ENCODE data around the gene VAT1.
"Not testable (repeated sequence)": the region's sequence is repeated elsewhere in the genome, so short reads cannot be mapped to it uniquely, and the experiment has no call there.

VAT1 gene

DNA sequence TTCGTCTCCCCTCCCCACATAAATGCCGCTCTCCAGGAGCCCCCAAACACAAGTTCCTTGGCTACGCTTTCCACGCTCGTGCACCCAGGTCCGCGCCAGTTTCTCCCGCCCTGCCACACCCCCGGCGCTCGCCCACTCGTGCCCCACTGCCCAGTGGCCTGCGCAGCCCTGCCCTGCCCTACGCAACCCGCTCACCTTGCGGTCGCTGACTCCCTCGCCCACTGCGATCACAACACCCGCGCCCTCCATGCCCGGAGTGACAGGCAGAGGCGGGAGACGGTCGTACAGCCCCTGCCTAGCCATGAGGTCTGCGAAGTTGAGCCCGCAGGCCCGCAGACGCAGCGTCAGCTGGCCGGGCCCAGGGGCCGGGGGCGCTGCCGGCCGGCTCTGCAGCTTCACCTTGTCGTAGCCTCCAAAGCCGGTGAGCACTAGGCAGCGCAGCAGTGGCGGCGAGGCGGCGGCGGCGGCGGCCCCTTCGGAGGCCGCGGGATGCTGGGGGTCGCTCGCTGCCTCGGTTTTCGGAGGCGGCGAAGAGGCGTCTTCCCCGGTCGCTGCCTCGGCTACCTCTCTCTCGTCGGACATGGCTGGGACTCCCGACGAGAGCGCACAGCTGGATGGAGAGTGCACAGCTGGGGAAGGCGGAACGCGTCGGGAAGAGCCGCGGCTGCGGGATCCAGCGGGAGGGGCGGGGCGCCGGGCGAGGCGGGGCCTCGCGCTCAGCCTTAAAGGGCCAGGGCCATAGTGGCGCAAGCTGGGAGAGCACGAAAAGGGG, at the start of gene VAT1:
Gene VAT1, minus strand, starts transcription at position 645 of the 772 bp plus-strand sequence. Its CDS starts 63 bp downstream, at position 582.
- FAIRE-seq, result no peak
- peak; percentile 54 for DNase-seq (ENCODE audit: low spot score)

DNA sequence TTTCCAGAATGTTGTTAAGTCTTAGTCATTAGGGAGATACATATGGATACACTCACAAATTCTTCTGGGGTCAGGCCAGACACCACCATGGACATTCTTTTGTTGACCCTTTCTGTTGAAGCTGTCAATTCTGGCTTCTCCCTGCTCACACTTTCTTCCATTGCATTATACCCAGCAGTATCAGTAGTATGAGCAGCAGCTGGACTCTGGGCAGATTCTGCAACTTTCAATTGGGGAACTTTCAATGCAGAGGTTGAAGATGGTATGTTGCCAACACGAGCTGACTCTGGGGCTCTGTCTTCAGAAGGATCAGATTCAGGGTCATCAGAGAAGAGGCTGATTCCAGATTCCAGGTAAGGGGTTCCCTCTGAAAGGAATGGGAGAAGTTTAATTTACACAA, 48.7 kb upstream of the VAT1 start:
- FAIRE-seq (no peak), DNase-seq (ENCODE audit: low spot score) (no peak)

DNA sequence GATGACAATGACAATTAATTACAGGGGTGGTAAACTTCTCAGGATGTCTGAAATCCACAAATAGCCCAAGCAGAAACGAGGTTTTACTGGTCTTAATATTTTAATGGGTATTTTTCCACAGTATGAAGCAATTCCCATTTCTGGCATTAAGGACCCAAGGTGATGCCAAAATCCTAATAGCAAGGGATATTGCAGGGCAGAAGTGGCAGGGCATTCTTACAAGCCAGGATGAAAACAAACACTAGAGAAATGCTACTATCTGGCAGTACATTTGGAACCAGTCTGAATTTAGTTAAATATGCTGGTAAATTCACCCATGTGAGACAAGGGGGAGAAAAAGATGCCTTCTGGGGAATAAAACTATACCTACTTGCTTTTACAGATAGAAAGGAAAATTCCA, 48.1 kb upstream of the VAT1 start:
- FAIRE-seq, result no peak

DNA sequence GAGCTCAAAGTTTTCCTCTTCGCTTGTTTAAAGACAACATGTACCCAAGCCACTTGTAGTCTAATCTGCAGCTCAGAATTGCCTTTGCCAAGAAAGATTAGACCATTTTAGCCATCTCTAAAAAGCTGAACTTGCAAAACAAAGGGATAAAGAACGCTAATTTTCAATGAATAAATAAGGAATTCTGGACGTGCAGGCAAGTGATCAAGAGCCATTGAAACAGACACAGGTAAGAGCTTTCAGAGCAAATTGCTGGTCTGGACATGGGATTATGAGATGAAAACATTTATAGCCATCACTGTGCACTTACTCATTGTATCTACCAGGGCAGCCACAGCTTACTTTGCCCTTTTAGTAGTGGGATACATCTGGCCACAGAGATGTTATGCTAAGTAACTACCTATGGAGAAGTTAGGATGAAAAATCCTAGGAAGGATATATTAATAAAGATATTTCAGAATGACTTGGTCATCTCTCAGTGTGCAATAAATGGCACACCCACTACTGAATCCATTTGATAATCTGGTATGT, 47.2 kb upstream of the VAT1 start:
- DNase-seq (ENCODE audit: low spot score) (no peak), FAIRE-seq (no peak)

More for the DNA sequence above, 48.1 kb upstream of the VAT1 start:
- no peak for DNase-seq (ENCODE audit: low spot score)

DNA sequence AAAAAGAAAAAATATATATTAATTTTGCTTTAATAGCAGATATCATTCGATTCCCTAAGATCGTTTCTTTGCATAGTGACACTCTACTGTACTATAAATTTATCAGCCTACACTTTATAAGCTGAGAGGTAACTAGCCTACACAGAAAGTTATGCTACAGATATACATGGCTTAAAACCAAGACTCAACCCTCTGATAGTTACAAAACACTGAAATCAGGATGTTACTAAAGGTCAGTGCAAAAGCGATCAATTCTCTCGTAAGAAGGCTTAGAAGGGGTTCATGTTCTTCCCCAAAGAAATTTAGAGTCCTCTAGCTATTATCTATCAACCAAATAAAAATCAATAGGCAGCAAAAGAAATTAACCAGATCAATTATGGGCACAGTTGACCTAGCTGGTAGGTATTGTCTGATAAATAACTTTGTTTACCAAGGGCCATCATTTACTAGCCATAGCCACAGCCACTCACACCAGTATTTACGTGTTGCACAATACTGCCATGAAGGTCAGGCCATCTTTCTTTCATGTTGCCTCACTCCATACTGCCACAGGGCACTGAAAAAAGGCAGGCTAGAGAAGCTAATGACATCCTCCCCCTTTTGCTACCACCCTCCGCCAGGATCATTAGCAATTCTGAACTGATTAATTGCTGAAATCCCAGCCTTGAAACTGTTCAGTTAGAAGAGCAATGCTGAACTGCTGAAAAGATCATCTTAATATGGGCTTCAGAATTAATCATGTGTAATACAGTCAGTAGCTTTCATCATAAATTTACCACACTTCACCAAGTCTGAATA, 46.6 kb upstream of the VAT1 start:
- DNase-seq (ENCODE audit: low spot score), result no peak
- FAIRE-seq, result no peak

DNA sequence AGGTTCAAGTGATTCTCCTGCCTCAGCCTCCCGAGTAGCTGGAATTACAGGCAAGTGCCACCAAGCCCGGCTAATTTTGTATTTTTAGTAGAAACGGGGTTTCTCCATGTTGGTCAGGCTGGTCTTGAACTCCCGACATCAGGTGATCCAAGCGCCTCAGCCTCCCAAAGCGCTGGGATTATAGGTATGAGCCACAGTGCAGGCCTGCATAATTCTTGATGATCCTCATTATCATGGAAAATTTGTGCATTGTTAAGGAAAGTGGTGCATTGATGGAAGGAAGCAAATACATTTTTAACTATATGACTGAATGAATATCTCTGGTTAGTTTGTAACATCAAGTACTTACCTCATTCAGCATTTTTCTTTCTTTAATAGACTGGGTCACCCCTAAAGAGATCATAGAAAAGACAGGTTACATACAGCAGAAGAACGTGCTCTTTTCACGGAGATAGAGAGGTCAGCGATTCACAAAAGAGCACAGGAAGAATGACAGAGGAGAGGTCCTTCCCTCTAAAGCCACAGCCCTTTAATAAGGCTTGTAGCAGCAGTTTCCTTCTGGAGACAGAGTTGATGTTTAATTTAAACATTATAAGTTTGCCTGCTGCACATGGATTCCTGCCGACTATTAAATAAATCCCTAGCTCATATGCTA, 40.9 kb upstream of the VAT1 start:
- FAIRE-seq (no peak), DNase-seq (ENCODE audit: low spot score) (no peak)

DNA sequence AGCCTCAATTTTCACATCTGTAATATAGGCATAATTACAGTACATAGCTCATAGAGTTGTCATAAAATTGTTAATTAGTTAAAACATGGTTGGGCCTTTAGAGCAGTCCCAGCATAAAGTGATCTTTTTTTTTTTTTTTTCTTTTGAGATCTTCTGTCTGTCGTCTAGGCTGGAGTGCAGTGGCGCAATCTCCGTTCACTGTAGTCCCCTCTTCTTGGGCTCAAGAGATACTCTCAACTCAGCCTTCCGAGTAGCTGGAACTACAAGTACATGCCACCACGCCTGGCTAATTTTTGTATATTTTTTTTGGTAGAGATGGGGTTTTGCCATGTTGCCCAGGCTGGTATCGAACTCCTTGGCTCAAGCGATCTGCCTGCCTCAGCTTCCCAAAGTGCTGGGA, 33.9 kb upstream of the VAT1 start:
- FAIRE-seq (no peak), DNase-seq (ENCODE audit: low spot score) (no peak)

DNA sequence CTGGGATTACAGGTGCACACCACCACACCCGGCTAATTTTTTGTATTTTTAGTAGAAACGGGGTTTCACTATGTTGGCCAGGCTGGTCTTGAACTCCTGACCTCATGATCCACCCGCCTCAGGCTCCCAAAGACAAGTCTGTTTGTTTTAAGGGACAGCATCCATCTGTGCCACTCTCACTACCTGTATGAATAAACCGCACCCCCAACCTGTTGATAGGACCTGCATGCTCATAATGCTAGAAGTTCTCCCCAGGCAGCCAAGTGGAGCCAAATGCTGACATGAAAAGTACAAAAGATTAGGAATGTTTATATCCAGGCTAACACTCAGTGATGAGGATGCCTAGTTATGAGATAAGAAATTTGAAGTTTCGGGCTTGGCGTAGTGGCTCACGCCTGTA, 30.8 kb upstream of the VAT1 start:
- not testable (repeated sequence) for FAIRE-seq; DNase-seq (ENCODE audit: low spot score)

DNA sequence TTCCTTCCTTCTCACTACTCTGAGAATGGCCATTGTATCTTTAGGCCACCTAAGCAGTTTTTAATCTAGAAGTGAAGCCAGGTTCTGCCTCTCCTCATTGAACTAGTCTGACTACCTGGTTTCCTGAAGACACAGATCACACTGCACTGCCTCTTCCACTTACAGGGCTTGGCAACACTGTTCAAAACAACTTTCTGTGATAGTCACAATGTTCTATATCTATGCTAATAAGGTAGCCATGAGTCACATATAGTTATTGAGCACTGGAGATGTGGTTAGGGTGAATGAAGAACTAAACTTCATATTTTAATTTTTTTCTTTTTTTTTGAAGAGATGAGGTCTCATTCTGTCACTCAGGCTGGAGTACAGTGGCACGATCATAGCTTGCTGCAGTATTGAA, 29.8 kb upstream of the VAT1 start:
- DNase-seq (ENCODE audit: low spot score), result no peak
- no peak for FAIRE-seq

DNA sequence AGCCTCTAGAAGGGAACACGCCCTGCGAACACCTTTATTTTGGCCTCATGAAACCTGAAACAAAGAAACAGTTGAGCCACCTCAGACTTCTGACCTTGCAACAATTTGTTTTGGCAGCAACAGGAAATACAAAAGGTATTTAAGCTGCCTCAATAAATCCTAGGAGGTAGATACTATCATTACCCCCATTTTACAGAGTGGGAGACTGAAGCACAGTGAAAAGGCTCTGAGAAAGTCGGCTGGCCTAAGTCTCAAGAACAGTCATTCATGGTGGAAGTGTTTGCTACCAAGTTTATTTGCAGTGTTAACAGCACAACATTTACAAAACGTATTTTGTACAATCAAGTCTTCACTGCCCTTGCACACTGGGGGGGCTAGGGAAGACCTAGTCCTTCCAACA, 21.8 kb upstream of the VAT1 start:
- DNase-seq (ENCODE audit: low spot score), result no peak
- FAIRE-seq, result no peak

DNA sequence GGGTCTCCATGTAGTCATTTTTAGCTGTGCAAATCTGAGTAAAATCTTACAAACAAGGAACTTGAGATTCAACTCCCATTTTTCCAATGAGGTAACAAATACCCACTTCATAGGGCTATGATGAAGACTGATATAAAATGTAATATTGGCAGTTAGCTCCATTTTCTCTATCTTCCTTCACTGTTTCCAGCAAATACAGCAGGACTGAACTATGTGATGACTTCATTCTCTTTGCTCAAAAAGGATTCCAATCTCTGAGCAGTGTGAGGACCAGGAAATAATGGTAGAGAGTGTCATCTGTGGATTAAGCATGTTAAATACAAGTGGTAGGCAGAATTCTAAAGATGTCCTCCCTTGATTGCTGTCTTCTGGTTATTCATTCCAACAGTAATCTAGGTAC, 21.1 kb upstream of the VAT1 start:
- no peak for FAIRE-seq
- DNase-seq (ENCODE audit: low spot score), result no peak

DNA sequence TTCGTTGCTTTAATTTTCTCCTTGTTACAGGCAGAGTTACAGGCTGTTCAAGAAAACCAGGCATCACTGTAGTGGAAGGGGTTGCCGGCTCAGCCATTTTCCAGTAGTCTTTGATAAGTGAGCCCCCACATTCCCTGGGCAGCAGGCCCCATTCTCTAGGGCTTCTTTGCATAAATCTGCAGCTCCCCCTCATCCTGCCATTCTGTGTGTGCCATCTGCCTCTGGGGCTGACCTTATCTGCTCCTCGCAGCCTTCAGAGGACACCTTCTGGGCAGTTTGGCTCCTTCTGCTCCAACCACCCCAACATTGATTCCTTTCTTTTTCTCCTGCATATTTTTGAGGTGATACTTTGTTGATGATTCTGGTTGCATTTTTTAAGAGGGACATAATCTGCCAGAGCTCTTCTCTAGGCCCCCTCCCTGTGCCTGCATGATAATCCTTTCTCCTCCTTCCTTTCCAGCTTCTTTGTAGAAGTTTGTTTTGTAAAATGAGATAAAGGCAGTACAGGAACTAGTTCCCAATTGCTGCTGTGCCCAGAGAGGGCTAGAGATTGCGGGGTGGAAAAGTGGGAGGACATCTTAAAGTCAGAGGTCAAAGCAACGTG, 19.9 kb upstream of the VAT1 start:
- no peak for FAIRE-seq
- no peak for DNase-seq (ENCODE audit: low spot score)

DNA sequence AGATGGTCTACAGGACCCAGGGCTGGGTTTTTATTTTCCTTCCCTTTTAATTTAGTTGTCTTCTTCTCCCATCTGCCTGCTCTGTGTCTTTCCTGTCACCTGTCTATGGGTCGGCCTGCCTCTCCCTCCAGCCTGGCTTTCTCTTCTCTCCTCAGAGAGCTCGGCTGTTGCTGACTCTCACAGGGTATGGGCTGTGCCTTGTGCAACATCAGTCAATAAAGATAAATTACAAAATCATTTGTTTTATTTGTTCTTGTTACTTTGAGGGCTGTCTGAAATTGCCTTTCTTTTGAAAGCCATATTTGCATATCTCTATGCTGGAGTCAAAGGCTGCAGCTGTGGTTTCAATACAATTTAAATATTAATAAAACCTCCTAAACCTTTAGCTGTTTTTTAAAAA, 18.5 kb upstream of the VAT1 start:
- FAIRE-seq (no peak), DNase-seq (ENCODE audit: low spot score) (no peak)

DNA sequence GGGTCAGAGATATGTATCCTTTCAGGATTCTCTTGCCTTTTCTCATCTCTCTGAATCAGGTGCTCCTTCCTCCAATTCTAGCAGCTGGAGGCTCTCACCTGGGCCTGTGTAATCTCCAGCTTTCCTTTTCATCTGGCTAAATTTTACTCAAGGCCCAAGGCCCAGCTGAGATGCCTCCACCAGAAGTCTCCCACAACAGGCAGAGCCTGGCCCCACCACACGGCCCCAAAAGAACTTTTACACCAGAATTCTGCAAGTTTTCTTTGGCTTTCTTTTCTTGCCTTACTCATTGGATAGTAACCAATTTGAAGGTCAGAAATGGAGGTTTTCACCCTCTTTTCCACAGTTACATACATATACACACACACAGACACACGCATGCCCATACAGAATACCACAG, 17.5 kb upstream of the VAT1 start:
- FAIRE-seq (no peak), DNase-seq (ENCODE audit: low spot score) (no peak)

DNA sequence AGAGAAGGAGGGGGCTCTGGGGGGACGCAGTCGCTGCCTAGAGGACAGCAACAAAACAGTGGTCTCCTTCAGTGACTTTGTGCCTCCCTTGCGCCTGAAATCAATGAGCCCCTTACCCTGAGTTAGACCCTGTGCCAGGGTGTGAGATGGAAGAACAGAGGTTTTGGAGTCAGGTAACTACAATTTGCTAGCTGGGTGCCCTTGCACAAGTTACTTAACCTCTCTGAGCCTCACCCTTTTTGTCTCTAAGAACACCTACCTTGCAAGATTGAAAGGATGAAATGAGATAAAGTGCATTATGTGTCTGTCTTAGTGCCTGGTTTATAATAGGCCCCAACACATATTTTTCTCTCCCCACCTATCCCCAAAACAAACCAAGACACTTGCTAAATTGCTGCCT, 12.7 kb upstream of the VAT1 start:
- no peak for FAIRE-seq
- no peak for DNase-seq (ENCODE audit: low spot score)

DNA sequence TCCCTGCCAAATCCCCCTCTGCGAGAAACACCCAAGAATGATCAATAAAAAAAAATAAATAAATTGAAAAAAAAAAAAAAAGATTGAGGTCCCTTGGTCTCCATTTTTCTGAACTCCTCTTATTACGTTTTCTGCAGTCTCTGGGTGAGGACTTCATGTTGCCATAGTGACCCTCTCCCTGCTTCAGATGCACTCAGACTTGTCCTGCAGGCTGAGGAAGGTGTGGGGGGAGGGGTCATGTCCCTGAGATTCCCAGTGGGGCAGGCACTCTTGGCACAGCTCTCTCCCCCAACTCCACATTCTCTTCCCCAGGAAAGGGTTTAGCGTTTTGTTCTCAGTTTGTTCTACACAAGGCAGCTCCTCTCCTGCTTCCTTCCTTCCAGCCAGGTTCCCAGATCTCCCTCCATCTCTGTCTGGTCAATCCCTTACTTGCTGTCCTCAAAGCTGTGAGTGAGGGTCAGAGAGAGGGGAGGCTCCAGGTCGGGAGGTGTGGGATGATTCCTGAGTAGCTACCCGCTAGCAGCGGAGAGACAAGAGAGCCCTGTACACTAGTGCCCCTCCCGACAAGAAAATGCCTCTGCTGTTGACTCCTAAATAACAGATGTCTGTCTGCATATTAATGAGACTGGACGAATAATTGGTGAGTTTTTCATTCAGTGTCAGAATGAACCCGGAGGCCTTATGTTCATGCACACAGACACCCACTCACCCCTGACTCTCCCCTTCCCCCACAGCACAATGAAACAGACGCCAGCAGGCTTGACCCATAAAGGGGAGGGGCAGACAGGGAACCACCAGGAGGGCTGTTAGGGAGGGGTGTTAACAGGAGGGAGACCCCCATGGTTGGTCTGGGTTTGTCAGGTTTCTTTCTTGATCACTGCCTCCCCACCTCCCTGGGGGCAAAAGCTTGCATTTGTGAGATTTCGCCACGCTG, 12.0 kb upstream of the VAT1 start:
- FAIRE-seq (no peak), DNase-seq (ENCODE audit: low spot score) (no peak)

DNA sequence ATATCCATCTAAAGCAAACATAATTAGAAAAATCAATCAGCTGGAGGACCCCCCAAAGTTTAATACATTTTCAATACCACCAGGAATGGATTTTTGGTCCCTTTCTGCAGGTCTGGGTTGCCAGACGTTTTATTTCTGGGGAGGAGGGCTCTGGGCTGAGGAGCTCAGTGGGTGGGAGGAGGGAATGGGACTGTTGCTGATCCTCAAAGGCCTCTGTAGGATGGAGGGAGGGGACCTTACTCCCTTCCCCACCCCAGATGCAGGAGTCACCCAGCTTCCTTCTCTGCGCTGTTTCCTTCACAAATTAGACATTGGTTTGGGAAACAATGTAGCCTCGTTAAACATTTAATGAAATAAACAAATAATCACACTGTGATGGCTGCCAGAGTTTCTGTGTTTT, 9.5 kb upstream of the VAT1 start:
- no peak for FAIRE-seq

DNA sequence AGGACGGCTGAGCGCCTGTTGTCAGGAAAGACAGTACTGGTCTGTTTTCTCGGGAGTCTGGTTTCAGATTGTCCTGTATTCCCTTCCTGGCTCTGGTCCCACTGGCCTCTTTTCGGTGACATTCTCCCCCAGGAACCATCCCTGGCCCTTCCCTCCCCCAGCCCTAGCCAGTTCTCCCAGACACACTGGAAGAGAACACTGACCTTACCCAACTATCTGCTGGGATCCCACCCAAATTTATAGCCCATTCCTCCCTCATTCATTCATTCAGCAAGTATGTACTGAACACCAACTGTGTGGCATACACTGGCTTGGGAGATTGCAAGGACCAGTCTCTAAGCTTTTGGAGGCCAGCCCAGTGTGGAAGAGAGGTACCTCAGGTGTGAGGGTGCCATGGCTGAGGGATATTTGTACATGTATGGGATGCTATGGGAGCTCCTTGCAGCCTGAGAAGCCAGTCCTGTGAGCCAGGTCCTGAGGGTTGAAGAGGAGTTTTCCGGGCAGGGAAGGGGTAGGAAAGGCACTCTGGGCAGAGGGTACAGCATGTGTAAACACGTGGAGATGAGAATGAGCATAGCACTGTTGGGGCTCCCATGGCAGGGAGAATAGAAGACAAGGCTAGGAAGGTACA, 8.1 kb upstream of the VAT1 start:
- FAIRE-seq (no peak), DNase-seq (ENCODE audit: low spot score) (no peak)

More for the DNA sequence above, 9.5 kb upstream of the VAT1 start:
- DNase-seq (ENCODE audit: low spot score), result no peak

DNA sequence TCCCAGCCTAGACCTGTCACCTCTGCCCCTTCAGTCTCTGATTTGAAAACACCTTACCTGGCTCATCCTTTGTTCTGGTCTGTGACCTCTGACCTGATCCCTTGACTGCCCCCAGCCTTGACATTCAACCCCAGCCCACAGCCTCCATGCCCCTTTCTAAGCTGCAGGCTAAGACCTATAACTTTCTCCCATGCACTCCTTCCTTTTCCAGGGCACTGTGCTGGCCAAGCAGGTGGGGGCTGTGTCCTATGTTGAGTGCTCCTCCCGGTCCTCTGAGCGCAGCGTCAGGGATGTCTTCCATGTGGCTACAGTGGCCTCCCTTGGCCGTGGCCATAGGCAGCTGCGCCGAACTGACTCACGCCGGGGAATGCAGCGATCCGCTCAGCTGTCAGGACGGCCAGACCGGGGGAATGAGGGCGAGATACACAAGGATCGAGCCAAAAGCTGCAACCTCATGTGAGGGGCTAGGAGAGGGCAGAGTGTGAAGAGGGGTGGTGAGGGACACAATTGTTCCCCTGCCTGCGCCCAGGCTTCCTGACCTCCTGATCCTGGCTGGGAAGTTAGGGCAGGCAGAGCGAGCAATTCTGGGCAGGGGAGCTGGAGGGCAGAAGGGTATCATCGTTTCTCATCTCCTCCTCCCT, 6.2 kb upstream of the VAT1 start:
- no peak for FAIRE-seq

More for the DNA sequence above, 6.2 kb upstream of the VAT1 start:
- no peak for DNase-seq (ENCODE audit: low spot score)

All from RCC 7860 (cell line).